Pancreas (tissue), 10 donors: ENCODE measurements around the gene PACRG. TPM values are rescaled to one million over a fixed set of nuclear protein-coding genes. Genes with fewer than 3 reads are reported as not detected.
"Not testable (repeated sequence)": the region's sequence is repeated elsewhere in the genome, so short reads cannot be mapped to it uniquely, and the experiment has no call there.

Experiments
- ATAC-seq, 4 donors: fragments of 200-7000 bp; cut with Tn5 transposase; one replicate each; pipeline versions ENCODE4 v1.8.0 to v1.9.1; 2020; ENCODE audit warnings: mild to moderate bottlenecking in 4 of 4, moderate library complexity in 4 of 4
- DNase-seq, 6 donors: peaks; one replicate each; pipeline ENCODE4 v3.0.0-alpha.2; 2020
- FAIRE-seq: peaks from 2 replicates; lab custom pipeline; 2012; peaks lifted over from hg19 to GRCh38; lab: Jason Lieb, UNC
- H3K27ac ChIP-seq, 4 donors: fragments of 200-600 bp; sonication (generic); 1 replicate in 3 of 4; 2 replicates in 1 of 4; pipeline versions ENCODE4 v1.5.0 to v1.8.0; 2020
- H3K27me3 ChIP-seq, 4 donors: fragments of 200-600 bp; one replicate each; pipeline ENCODE4 v1.8.0; 2021
- H3K36me3 ChIP-seq, 3 donors: fragments of 200-600 bp; sonication (generic) in 1 of 3; one replicate each; pipeline versions ENCODE4 v1.5.0 to v1.8.0; 2020 to 2021
- H3K4me1 ChIP-seq, 3 donors: fragments of 200-600 bp; one replicate each; pipeline ENCODE4 v1.8.0; 2021
- H3K4me3 ChIP-seq, 4 donors: fragments of 200-600 bp; sonication (generic) in 2 of 4; one replicate each; pipeline versions ENCODE4 v1.5.0 to v1.8.0; 2020 to 2021
- H3K9me3 ChIP-seq, 4 donors: fragments of 200-600 bp; one replicate each; pipeline ENCODE4 v1.8.0; 2021
- WGBS, 2 donors: extraction: QIAGEN DNeasy Blood & Tissue Kit; methylation state at CpG; one replicate each; pipeline ENCODE4 v1.1.7; 2013; 5-methylcytosine and 5-hydroxymethylcytosine counted together
- intact Hi-C, 3 donors: fragments of 100-400 bp; cut with DNase I; formaldehyde crosslinking; loops; one replicate each; pipeline versions ENCODE4 v1.11.1 to v1.14.2; 2022
- polyA plus RNA-seq, 2 donors: library from polyadenylated mRNA; stranded (reverse); fragments of 200-250 nt; gene quantifications; one replicate each; pipeline ENCODE4 v1.2.3, GENCODE V29; 2013
- total RNA-seq, 6 donors: library from RNA; stranded (reverse); fragmentation: NEBNext Ultra II Directional in 4 of 6; extraction: Animal tissue kit (Norgen Biotek cat#: 25700) in 4 of 6; gene quantifications; one replicate each; pipeline versions ENCODE4 v1.2.1 to v1.2.4, GENCODE V29; 2021 to 2023
- TF ChIP-seq, protein P1 (sequence below), 4 donors: fragments of 200-600 bp; sonication (generic) in 3 of 4; IDR thresholded peaks; one replicate each; pipeline versions ENCODE4 v1.5.0 to v1.8.0; 2021; ENCODE audit warnings: antibody characterized with exemption in 4 of 4
- donor health status: healthy with polysubstance abuse.
- donor health status: DM: no; HTN: no; CAD: no; lungs with moderate emphysema.
- donor health status: DM: no; HTN: no; CAD: no.
- donor health status: control.
- donor health status: control.
- donor health status: Bipolar disorder and iron deficiency.
- donor health status: DM: yes; HTN: yes; CAD: no.
- donor health status: DM: no; HTN: no; CAD: no.
- donor health status: DM: no; HTN: no; CAD: no.
- donor health status: DM: yes; HTN: yes; CAD: no.

The PACRG gene
- total and polyA plus RNA-seq, 8 donors, result 2.5 to 7.1 (median 3.5) TPM

DNA sequence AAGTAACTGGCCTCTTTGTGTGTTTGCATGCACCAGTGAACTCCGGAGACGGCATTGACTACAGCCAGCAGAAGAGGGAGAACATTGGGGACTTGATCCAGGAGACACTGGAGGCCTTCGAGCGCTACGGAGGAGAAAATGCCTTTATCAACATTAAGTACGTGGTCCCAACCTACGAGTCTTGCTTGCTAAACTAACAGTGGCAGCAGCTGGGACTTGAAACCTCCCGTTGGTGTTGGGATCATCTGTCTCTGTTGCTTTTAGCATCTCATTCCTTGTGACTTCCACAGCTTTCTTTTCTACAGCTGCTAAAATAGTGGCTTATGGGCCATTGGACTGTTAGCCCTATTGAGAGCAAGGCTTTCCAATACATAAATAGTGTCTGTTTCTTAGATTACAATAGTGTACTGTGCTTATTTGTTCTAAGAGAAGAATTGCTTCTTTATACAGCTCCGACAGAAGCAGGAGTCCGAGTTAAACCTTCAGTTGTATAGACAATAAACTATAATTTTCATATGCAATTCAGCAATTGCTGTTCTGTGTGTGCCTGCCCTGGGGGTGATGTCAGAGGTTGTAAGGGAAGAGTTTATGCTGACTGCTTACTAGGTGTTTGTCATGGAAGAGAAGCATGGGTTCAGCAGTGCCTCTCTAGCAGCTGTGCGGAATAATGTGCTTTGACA lies 587.2 kb downstream of the PACRG start:
- WGBS, 2 donors, result 87 to 88% methylated on average over 11 of the region's 11 CpGs
- ATAC-seq (no peak), DNase-seq (no peak), FAIRE-seq (no peak)
- TF ChIP-seq, protein P1, sequence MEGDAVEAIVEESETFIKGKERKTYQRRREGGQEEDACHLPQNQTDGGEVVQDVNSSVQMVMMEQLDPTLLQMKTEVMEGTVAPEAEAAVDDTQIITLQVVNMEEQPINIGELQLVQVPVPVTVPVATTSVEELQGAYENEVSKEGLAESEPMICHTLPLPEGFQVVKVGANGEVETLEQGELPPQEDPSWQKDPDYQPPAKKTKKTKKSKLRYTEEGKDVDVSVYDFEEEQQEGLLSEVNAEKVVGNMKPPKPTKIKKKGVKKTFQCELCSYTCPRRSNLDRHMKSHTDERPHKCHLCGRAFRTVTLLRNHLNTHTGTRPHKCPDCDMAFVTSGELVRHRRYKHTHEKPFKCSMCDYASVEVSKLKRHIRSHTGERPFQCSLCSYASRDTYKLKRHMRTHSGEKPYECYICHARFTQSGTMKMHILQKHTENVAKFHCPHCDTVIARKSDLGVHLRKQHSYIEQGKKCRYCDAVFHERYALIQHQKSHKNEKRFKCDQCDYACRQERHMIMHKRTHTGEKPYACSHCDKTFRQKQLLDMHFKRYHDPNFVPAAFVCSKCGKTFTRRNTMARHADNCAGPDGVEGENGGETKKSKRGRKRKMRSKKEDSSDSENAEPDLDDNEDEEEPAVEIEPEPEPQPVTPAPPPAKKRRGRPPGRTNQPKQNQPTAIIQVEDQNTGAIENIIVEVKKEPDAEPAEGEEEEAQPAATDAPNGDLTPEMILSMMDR (IDR thresholded peaks at IDR 0.05), result no peak
- H3K4me1 ChIP-seq, result no peaks in the 10 kb centered on the region
- no peak overlapping the region for H3K4me3 ChIP-seq
- no peaks in the 10 kb centered on the region for H3K36me3 ChIP-seq
- H3K27me3 ChIP-seq, result no peaks in the 10 kb centered on the region
- no peak overlapping the region for H3K27ac ChIP-seq
- intact Hi-C loops, result no loop called here
- no peaks in the 10 kb centered on the region for H3K9me3 ChIP-seq

DNA sequence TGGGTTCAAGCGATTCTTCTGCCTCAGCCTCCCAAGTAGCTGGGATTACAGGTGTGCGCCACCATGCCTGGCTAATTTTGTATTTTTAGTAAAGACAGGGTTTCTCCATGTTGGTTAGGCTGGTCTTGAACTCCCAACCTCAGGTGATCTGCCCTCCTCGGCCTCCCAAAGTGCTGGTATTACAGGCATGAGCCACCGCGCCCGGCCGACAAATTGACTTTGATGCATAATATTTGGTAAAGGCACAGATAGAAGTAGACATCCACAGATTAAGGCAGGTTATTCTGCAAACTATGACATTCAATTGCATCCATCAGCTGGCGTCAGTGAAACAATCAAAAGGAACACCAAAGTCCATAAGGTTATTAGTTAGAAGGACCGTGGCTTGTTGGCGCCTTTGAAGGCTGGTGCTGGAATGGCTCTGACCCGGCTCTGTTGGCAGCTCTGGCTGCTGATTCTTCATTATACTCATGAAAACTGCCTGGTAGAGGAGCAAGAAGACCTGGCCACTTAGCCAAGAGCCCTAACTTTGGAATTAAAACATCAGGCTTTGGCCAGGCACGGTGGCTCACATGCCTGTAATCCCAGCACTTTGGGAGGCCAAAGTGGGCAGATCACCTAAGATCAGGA lies 589.2 kb downstream of the PACRG start:
- WGBS, 2 donors, result 90 to 96% methylated on average over 12 of the region's 12 CpGs
- H3K4me1 ChIP-seq, H3K9me3 ChIP-seq, DNase-seq, H3K27me3 ChIP-seq, H3K27ac ChIP-seq, H3K4me3 ChIP-seq, H3K36me3 ChIP-seq, intact Hi-C loops, FAIRE-seq, ATAC-seq: not testable (repeated sequence)

DNA sequence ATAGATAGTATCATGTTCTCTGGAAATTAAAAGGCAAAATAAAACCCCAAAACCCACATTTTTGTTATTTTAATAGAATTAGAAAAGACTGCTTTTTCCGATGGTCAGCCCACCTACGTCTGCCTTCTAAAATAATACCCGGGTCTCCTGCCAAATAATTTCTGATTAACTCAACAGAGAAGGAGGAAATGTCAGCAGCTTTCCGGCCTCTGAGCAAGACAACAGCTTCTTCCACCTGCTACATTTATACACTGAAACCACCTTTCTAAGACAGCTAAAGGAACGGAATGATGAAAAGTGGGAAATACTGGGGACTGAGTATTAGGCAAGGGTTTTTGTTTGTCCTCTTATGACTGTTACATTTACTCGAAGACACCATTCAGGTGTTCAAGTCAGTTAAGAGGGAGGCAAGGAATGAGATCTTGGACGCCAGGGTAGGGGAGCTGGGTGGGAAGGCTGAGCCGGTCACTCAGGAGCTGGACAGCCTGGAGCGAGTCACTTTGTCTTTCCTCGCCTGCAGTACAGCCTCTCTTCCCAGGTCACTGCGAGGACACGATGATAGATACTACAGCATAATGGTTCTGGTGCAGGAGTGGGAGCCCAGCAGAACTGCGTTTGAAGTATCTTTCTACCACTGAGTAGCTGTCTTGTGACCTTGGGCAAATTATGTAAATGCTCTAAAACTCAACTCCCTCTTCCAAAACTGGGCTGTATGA lies 590.5 kb downstream of the PACRG start:
- Histone ChIP-seq H3K9me3 (no peaks in the 10 kb centered on the region), H3K4me1 (no peaks in the 10 kb centered on the region), H3K4me3 (no peak overlapping the region), H3K36me3 (no peaks in the 10 kb centered on the region), H3K27me3 (no peaks in the 10 kb centered on the region), H3K27ac (no peak overlapping the region)
- TF ChIP-seq, protein P1 (IDR thresholded peaks at IDR 0.05), result no peak
- ATAC-seq (no peak), FAIRE-seq (no peak), DNase-seq (no peak)
- intact Hi-C loops, result no loop called here
- WGBS, 2 donors, result 83 to 89% methylated on average over 13 of the region's 13 CpGs

DNA sequence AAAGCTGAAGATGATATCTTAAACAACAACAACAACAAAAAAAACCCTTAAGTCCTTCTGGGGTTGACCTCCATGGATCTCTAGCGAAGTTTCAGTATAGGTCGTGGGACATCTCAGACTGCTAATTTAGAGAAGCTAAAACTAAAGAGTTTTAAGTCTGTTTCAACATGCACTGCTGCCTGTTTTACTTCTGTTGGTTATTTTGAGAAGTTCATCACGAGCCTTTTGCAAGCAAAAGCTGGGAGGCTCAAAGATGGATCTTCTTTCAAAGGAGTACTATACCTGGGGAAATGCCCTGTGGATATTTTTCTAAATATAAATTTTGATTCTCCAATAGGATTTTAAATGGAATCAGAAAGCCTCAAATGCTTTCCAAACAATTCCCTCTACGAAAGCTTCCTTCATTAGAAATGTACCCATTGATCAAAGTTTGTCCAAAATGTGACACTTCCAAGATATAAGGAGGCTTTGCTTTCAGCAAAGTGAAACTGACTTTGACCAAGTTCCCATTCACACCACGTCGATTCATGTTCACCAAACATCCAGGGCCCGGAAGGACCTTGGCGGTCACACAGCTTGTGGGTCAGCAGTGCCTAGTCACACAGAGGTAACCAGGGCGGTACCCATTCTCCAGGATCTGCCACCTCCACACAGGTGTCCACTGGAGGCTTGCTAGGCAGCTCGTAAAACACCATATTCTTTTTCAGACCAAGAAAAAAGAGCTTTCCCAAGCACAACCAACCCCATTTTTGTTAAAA lies 592.0 kb downstream of the PACRG start:
- TF ChIP-seq, protein P1 (IDR thresholded peaks at IDR 0.05), result no peak
- H3K27me3 ChIP-seq, result no peaks in the 10 kb centered on the region
- 85 to 92% methylated on average over 10 of the region's 10 CpGs for WGBS, 2 donors
- intact Hi-C loops, result no loop called here
- H3K4me1 ChIP-seq, result no peaks in the 10 kb centered on the region
- no peaks in the 10 kb centered on the region for H3K9me3 ChIP-seq
- H3K4me3 ChIP-seq, result no peak overlapping the region
- ATAC-seq (no peak), DNase-seq (no peak), FAIRE-seq (no peak)
- H3K27ac ChIP-seq, result no peak overlapping the region
- H3K36me3 ChIP-seq, result no peaks in the 10 kb centered on the region

DNA sequence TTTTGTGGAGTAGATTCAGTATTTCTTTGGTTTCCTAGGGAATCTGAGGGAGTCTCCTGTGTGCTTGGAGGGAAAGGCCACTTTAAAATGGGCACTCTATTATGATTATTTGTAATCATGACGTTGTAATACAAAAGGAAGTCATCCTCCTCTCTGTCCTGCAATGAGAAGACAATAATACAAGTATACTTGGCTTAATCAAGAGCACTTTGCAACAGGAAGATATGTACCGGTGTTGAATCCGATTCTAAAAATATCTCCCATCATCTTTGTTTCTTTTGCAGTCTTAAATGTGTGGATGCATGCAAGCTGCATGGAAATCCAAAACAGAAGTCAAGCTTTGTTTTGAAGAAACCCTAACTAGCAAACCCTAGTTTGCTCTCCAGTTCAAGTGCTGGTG lies 592.6 kb downstream of the PACRG start:
- Histone ChIP-seq H3K4me1 (no peaks in the 10 kb centered on the region), H3K36me3 (no peaks in the 10 kb centered on the region), H3K4me3 (no peak overlapping the region), H3K27ac (no peak overlapping the region), H3K9me3 (no peaks in the 10 kb centered on the region), H3K27me3 (no peaks in the 10 kb centered on the region)
- 67 to 75% methylated on average over 3 of the region's 3 CpGs for WGBS, 2 donors
- no peak for DNase-seq
- no peak for FAIRE-seq
- no peak for ATAC-seq
- intact Hi-C loops, result no loop called here
- TF ChIP-seq, protein P1 (IDR thresholded peaks at IDR 0.05), result no peak
